GM12891 (cell line): ENCODE results near the gene MYO9A.
"Not testable (repeated sequence)": the region's sequence is repeated elsewhere in the genome, so short reads cannot be mapped to it uniquely, and the experiment has no call there.

Source experiments
- DNase-seq: peaks from one replicate; pipeline ENCODE4 v3.0.0; 2011; ENCODE audit warnings: low spot score; ENCODE audit not compliant: insufficient read length
- FAIRE-seq: peaks from 2 replicates; lab custom pipeline; 2011; peaks lifted over from hg19 to GRCh38; lab: Jason Lieb, UNC
- PAX5 ChIP-seq: IDR thresholded peaks from 2 replicates; pipeline ENCODE4 v1.6.1; 2011; ENCODE audit warnings: low read length, moderate library complexity, mild to moderate bottlenecking; ENCODE audit not compliant: insufficient read depth, severe bottlenecking
- POLR2A ChIP-seq: IDR thresholded peaks from 2 replicates; pipeline ENCODE4 v1.6.1; 2011; ENCODE audit warnings: low read depth, low read length, control low read depth
- POLR2AphosphoS5 ChIP-seq: IDR thresholded peaks from 2 replicates; pipeline ENCODE4 v1.6.1; 2011; ENCODE audit warnings: low read depth, low read length, control low read depth
- POU2F2 ChIP-seq: IDR thresholded peaks from 2 replicates; pipeline ENCODE4 v1.6.1; 2011; ENCODE audit warnings: low read depth, mild to moderate bottlenecking, control low read depth, low read length, moderate library complexity
- SPI1 ChIP-seq: IDR thresholded peaks from 2 replicates; pipeline ENCODE4 v1.6.1; 2011; ENCODE audit warnings: low read depth, low read length, control low read depth
- TAF1 ChIP-seq: IDR thresholded peaks from 2 replicates; pipeline ENCODE4 v1.6.1; 2011; ENCODE audit warnings: low read depth, low read length, control low read depth

The MYO9A gene

GRCh38 chr15:72077950-72078349 lies 40.0 kb downstream of the MYO9A start:
- TF ChIP-seq SPI1, result peak; percentile 43
- TF ChIP-seq POU2F2, result no peak
- DNase-seq, result no peak
- FAIRE-seq, result peak; percentile 61

GRCh38 chr15:72074335-72075060 lies 43.5 kb downstream of the MYO9A start:
- no peak for DNase-seq
- no peak for FAIRE-seq
- TF ChIP-seq SPI1 (no peak), PAX5 (no peak), TAF1 (no peak), POLR2AphosphoS5 (no peak), POU2F2 (no peak)

GRCh38 chr15:72071448-72071825 lies 46.5 kb downstream of the MYO9A start:
- DNase-seq, FAIRE-seq: not testable (repeated sequence)

- DNase-seq, result no peak
These were observed 47.0 kb downstream of the MYO9A start for GRCh38 chr15:72070817-72071447.

GRCh38 chr15:72068856-72069255 lies 49.1 kb downstream of the MYO9A start:
- DNase-seq (no peak), FAIRE-seq (no peak)
- TF ChIP-seq POLR2AphosphoS5, result no peak
- TF ChIP-seq TAF1, result no peak
- no peak for TF ChIP-seq POLR2A
- no peak for TF ChIP-seq SPI1
- no peak for TF ChIP-seq POU2F2
- no peak for TF ChIP-seq PAX5

More at GRCh38 chr15:72070817-72071447, 47.0 kb downstream of the MYO9A start:
- no peak for FAIRE-seq
- TF ChIP-seq TAF1 (no peak), POU2F2 (no peak), PAX5 (no peak), POLR2A (no peak), POLR2AphosphoS5 (no peak), SPI1 (no peak)

GRCh38 chr15:72065801-72066200 lies 52.1 kb downstream of the MYO9A start:
- FAIRE-seq, result no peak

GRCh38 chr15:72063186-72063585 lies 54.8 kb downstream of the MYO9A start:
- no peak for FAIRE-seq
- no peak for DNase-seq
- TF ChIP-seq POU2F2 (no peak), SPI1 (no peak), PAX5 (no peak), POLR2A (no peak), TAF1 (no peak)

More at GRCh38 chr15:72065801-72066200, 52.1 kb downstream of the MYO9A start:
- TF ChIP-seq TAF1 (no peak), PAX5 (no peak), POLR2A (no peak), SPI1 (no peak), POLR2AphosphoS5 (no peak), POU2F2 (no peak)
- DNase-seq, result no peak

GRCh38 chr15:72062319-72062718 lies 55.6 kb downstream of the MYO9A start:
- FAIRE-seq, result no peak
- TF ChIP-seq POLR2A (no peak), TAF1 (no peak), PAX5 (no peak), POLR2AphosphoS5 (no peak), SPI1 (no peak), POU2F2 (no peak)
- DNase-seq, result no peak

- DNase-seq (no peak), FAIRE-seq (no peak)
- TF ChIP-seq POLR2AphosphoS5, result no peak
- TF ChIP-seq POLR2A, result no peak
- no peak for TF ChIP-seq PAX5
- no peak for TF ChIP-seq POU2F2
- TF ChIP-seq SPI1, result no peak
- no peak for TF ChIP-seq TAF1
These were observed 57.2 kb downstream of the MYO9A start for GRCh38 chr15:72060687-72061250.
